ENCODE data around the gene OSBPL8. TPM values are rescaled to one million over a fixed set of nuclear protein-coding genes. Genes with fewer than 3 reads are reported as not detected.

The OSBPL8 gene
- 35.4 and 42.3 TPM in 2 replicates for total RNA-seq

GRCh38 chr12:76559400-76560085 is at the start of gene OSBPL8:
TSS of gene OSBPL8 (minus strand) at chr12:76559771. CDS start at chr12:76487551, 72,220 bp downstream.

GRCh38 chr12:76348079-76348901 is 211.3 kb downstream of the OSBPL8 start, which contains the start of gene BBS10:
TSS of gene BBS10 (minus strand) at chr12:76348415. CDS start at chr12:76348358, 57 bp downstream.

Other genes with a start within 250 kb of the OSBPL8 start
- 8.9 and 10.3 TPM in 2 replicates for gene BBS10, start 211.4 kb downstream of the OSBPL8 start, total RNA-seq
- 8.1 and 8.7 TPM in 2 replicates for gene ZDHHC17, start 204.3 kb upstream of the OSBPL8 start, total RNA-seq